SH-SY5Y (cell line): ENCODE data around the gene USH2A.

Source experiments
- GATA2 ChIP-seq: IDR thresholded peaks from 2 replicates; pipeline ENCODE4 v1.6.1; 2011; ENCODE audit warnings: mild to moderate bottlenecking, low read depth, low read length
- GATA3 ChIP-seq: IDR thresholded peaks from 2 replicates; pipeline ENCODE4 v1.6.1; 2011; ENCODE audit warnings: low read depth, mild to moderate bottlenecking, low read length, moderate library complexity

DNA sequence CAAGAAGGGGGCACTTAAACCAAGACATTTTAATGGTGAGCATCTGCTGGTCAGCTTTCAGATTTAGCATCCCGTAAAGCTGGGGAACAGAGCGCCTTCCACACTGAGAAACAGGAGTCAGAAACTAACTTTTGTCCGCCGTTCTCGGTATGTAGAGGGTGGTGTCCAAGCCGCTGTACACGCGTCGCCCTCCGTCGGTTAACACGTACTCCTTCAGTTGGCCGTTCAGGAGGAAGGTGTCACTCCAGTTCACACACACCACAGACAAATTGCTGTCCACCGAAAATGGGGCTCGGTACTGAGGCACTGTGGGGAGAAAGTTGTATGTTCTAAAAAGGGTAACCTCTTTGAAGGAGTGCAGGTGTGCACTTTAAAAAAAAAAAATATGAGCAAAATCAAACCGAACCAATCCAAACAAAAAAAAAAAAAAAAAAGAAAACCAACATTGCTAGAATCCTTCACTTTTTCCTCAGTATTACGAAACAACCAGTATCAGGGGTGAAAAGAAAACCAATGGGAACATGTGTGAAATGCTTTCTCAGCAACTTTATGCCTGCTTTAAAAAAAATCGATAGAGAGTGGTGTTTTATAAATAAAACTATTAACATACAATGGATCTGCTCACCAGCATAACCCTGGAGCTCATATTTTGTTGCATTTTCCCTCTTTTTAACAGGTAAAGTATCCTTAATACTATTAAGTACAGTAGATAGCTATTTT lies 782.7 kb downstream of the USH2A start:
- no peak for TF ChIP-seq GATA2
- no peak for TF ChIP-seq GATA3
